GM13976 (cell line): Measurements from ENCODE around the gene SMARCA4.
"Not testable (repeated sequence)": the region's sequence is repeated elsewhere in the genome, so short reads cannot be mapped to it uniquely, and the experiment has no call there.

Experiments
- DNase-seq: peaks from one replicate; pipeline ENCODE4 v3.0.0; 2012; ENCODE audit warnings: low spot score
- CTCF ChIP-seq: IDR thresholded peaks from 2 replicates; pipeline ENCODE4 v1.5.1; 2012; ENCODE audit warnings: borderline replicate concordance, mild to moderate bottlenecking; ENCODE audit not compliant: insufficient read depth; ENCODE audit errors: extremely low read depth, missing control alignments, control extremely low read depth
- in situ Hi-C: fragments of 300-500 bp; cut with MboI; formaldehyde crosslinking; loops from one replicate; pipeline ENCODE4 v1.12.0; 2022; ENCODE audit warnings: low sequenced_read_pairs, mixed read lengths, inconsistent platforms; ENCODE audit not compliant: unreplicated experiment

The SMARCA4 gene

GRCh38 chr19:11066326-11066725 is 105.5 kb downstream of the SMARCA4 start:
- no peak for TF ChIP-seq CTCF
- DNase-seq: no peak
- in situ Hi-C loops: no loop called here

GRCh38 chr19:11067356-11068113 is 106.7 kb downstream of the SMARCA4 start:
- in situ Hi-C loops: no loop called here
- no peak for DNase-seq

GRCh38 chr19:11069561-11069960 is 108.7 kb downstream of the SMARCA4 start:
- in situ Hi-C loops: no loop called here

More at GRCh38 chr19:11067356-11068113, 106.7 kb downstream of the SMARCA4 start:
- no peak for TF ChIP-seq CTCF

GRCh38 chr19:11070123-11070522 is 109.3 kb downstream of the SMARCA4 start:
- no peak for TF ChIP-seq CTCF
- in situ Hi-C loops: no loop called here
- no peak for DNase-seq

More at GRCh38 chr19:11069561-11069960, 108.7 kb downstream of the SMARCA4 start:
- no peak for DNase-seq
- no peak for TF ChIP-seq CTCF

- no peak for DNase-seq
- TF ChIP-seq CTCF: no peak
- in situ Hi-C loops: no loop called here
Observed at GRCh38 chr19:11073568-11073967, 112.7 kb downstream of the SMARCA4 start.

- DNase-seq, in situ Hi-C loops: not testable (repeated sequence)
Observed at GRCh38 chr19:11076792-11077191, 116.0 kb downstream of the SMARCA4 start.

GRCh38 chr19:11078893-11079292 is 118.1 kb downstream of the SMARCA4 start:
- in situ Hi-C loops: no loop called here
- TF ChIP-seq CTCF: no peak

More at GRCh38 chr19:11078893-11079292, 118.1 kb downstream of the SMARCA4 start:
- no peak for DNase-seq
